ENCODE results near the gene TADA2A.
A peak's percentile ranks its signal among the peaks of the same experiment; 100 is the strongest.

Gene TADA2A

DNA sequence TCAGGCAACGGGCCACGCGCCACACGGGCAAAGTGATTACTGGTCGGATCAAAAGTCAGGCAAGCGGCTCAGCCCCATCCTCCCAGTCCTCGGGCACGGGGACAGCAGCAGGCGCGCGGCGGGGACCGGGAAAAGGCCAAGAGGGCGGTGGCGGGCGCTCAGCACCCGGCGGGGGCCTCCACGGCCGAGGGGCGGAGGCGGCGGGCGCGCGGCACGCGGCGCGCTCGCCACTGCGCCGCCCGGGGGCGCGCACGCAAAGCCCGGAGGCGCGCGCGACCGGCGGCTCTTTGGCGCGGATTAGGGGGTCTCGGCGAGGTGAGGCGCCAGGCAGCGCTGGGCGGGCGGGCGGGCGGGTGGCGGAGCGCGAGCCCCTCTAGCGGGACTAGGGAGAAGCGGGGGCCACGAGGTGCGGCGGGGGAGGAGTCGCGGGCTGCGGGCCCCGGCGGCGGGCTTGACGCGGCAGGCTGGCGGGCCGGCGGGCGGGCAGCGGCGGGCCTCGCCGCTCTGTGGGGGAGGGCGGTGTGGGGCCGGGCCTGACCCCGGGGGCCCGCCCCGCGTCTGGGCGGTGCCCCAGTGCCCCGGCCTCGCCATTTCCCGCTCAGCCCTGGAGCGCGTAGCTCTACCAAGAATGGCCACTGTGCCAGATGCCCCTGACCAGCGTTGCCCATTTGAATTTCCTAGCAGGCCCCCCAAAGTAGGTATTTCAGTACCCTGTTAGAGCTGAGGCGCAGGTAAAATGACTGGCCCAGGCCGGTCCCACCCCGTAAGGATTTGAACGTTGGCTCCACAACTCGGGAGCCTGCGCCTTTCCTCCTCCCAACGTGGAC lies at the start of gene TADA2A, which contains the start of gene ACACA:
TADA2A (plus strand) TSS at position 252 of the 827 bp plus-strand sequence. CDS start 4,480 bp downstream, outside the sequence.
ACACA (minus strand) TSS at position 202 of the 827 bp plus-strand sequence. CDS start 537 bp downstream, outside the sequence.
- DNase-seq = no peak

- DNase-seq = no peak
Measured at GRCh38 chr17:37358098-37358829, 48.4 kb upstream of the TADA2A start.

- no peak for DNase-seq
Measured at GRCh38 chr17:37358830-37359681, 47.6 kb upstream of the TADA2A start.

GRCh38 chr17:37359682-37360188 lies 47.0 kb upstream of the TADA2A start:
- no peak for DNase-seq

GRCh38 chr17:37360632-37361031 lies 46.1 kb upstream of the TADA2A start:
- no peak for DNase-seq

DNA sequence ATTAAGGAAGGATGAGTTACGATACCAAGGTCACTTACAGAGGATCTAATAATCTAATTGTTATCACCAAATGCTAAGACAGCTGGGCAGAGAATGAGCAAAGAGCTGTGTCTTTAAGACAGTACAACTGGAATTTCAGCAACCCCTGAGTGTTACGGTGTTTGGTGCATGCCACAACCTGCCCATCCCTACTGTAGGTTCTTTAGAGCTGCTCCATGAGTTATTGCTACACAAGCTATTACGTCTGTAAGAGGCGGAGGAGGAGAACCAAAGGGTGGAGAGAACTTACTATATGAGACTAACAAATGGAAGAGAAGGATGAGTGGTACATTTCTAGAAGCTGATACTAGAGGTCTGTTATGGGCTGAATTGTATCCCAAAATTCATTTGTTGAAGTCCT lies 45.1 kb upstream of the TADA2A start:
- no peak for DNase-seq

GRCh38 chr17:37365589-37365988 lies 41.1 kb upstream of the TADA2A start:
- DNase-seq = no peak

DNA sequence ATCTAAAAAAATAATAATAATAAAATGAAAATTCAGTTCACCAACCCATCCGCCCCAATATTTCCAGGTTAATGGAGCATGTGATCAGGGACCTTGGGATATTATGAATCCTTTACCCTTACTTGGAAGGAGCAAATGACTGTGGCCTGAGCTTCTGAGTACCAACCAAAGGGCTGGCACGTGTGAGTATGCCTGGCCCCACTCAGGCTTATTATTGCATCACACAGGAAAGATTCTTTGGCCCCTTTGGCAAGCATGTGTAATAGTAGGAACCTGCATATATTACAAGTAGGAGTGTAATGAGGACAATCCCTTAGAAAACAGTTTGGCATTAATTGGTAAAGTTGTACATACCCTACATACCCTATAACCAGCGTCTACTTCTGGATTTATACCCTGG lies 38.1 kb upstream of the TADA2A start:
- DNase-seq = no peak

GRCh38 chr17:37373530-37374159 lies 33.0 kb upstream of the TADA2A start:
- peak; percentile 32 for DNase-seq

DNA sequence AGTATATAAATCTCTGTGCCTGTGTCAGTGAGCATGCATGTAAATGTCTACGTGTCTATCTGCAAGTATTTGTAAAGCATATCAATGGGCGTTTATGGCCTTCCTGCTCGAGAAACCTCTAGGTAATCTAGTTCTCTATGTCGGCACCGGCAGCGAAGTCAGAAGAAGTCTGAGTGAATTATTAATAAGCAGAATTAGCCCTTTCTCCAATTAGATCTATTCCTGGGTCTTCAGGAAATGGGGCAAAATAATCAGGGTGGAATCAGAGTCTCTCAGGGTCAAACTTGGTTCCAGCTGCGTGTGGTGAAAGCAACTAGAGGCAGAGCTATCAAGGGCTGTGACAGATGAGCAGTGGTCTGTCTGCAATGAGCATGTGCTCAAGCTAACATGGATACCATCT lies 31.0 kb upstream of the TADA2A start, which contains the start of gene C17orf78:
C17orf78 (plus strand) TSS at position 280 of the 400 bp plus-strand sequence; CDS start at position 388, 108 bp downstream.
- no peak for DNase-seq

DNA sequence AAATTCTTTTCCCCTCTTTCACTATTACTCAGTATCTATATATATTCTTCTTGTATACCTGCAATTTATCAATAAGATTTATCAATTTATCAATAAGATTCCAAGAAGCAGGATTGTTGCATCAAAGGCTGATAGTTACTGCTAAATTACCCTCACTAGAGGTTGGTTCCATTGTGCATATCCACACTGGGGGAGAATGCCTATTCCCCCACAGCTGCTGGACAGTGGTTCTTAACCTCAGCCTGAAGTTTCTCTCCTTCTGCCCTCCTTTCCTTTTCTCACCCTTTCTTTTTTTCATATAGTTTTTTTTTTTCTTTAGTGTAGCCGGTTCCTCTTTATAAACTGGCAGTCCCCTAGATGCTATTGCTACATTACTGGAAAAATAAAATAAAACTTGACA lies 24.6 kb upstream of the TADA2A start:
- DNase-seq = no peak

DNA sequence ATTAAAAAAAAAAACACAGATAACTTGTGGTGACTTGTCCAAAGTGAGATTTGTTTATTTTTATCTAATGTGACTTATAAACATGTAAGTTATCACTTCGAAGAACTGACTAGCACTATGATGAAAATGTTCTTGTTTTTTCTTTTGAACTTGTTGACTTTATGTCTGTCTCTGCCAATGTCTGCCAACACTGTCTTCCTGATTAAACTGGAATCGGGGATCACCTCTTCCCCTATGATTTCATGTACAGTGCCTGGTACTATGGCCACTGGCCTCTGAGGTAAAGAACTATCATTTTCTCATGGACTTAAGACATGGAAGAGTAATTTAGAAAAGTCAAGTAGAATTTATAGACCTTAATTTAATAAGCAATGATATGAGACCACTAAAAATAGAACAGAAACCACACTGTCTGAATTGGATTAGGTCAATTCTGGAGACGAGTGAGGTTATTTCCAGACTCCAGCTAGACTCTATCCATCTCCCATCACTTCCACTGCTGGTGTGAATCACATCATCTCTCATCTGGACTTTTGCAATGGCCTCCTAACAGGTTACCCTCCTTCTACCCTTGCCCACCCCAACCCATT lies 22.0 kb upstream of the TADA2A start:
- no peak for DNase-seq

DNA sequence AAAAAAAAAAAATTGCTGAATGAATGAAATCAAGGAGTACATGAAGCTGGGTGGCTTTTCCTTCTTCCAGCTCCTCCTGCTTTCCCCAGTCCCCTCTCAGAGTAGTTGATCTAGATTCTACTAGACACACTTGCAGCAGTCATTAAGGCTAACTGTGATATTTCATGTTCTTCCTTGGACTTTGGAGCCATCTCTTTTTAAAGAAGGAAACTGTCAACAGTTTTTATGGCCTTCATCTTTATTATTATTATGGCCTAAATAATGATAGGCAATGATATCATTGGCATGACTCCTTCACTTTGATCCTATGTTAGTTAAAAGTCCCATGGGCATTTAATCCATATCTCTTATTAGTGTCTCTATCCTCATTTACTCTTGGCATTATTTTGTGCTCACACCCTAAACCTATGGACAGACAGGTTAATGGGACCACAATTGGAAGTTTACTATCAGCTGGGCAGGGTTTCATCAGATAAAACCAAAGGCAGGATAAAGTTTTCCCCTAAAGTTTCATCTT lies 21.2 kb upstream of the TADA2A start:
- no peak for DNase-seq

DNA sequence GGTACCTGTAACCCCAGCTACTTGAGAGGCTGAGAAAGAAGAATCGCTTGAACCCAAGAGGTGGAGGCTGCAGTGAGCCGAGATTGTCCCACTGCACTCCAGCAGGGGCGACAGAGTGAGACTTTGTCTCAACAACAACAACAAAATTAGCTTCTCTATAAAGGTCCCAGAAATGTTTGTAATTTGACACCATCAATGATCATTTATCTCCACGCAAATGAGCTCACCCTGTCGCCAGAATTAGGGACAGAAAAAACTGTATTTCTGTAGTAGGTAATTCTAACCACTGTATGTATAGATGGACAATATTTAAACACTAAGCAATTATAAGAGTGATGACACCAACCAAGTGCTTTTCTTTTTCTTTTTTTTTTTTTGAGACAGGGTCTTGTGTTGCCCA lies 20.2 kb upstream of the TADA2A start:
- DNase-seq = no peak

GRCh38 chr17:37388266-37388665 lies 18.4 kb upstream of the TADA2A start:
- no peak for DNase-seq

DNA sequence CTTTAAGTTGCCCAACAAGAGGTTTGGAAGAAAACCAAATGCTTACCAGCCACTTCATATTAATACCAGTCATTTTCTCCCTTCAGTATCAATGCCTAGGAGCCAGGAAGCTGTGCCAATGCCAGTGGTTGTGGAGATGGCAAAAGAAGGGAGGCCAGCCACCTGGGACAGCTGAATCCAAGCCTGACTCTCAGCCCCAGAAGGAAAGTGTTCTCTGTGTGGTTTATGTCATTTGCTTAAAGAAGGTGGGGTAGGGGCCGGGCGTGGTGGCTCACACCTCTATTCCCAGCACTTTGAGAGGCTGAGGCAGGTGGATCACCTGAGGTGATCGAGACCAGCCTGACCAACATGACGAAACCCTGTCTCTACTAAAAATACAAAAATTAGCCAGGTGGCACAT lies 17.5 kb upstream of the TADA2A start:
- DNase-seq = no peak

- no peak for DNase-seq
Measured at GRCh38 chr17:37391146-37391545, 15.5 kb upstream of the TADA2A start.

DNA sequence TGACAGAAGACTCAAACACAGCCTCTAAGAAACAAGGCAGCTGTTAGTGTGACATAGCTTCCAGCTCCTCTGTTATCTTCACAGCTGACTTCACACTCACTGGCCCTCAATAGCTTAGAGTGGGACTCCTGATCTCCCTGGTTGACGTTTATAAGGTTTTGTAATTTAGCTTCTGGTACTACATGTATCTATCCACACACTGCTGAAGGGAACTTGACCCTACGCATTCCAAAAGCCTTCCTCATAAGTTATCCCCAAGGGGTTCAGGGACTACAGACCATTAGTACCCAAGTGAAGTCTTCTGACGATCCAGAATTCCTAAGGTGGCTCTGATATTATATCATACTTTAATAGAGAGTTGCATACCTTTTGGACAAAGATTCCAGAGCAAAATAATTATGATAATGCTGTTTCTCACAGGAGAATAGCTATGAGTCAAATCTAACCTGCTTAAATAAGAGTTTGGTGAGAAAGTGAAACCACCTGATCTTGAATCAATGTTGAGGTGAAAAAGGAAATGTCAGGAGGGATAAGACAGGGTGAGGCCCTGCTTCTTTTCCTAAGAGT lies 14.6 kb upstream of the TADA2A start:
- no peak for DNase-seq

DNA sequence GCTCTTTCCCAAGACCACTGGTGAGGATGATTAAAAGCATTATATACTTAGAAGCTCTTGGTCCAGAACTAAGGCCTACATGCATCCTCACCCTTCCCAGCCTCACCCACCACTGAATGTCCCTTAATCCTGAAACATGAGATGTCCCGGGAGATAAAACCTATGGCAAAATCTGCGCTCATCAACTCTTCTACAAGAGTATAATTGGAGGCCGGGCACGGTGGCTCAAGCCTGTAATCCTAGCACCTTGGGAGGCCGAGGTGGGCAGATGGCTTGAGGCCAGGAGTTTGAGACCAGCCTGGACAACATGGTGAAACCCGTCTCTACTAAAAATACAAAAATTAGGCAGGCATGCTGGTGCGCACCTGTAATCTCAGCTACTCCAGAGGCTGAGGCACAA lies 13.3 kb upstream of the TADA2A start:
- DNase-seq = no peak

DNA sequence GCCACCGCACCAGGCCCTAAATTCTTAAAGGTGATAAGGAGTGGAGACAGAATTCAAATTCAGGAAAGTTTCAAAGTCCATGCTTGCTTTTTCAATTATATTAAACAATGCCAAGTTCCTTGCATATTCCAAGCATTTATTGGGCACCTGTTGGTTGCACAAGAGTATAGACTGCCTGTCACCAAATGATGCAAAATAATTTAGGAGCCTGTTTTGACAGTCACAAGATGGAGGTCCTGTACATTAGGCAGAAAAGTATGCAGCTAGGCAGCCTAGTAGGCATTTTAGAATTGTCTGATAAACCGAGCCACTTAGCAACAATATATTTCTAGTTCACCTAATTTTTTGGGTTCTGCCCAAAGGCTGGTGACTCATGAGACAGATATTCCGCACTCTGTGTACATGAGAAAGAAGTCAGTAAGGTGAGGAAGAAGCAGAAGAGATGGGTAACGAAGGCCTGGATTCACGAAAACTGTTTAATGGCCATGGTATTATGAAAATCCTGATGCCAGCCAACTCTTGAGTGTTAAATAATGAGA lies 7.4 kb upstream of the TADA2A start:
- DNase-seq = no peak

GRCh38 chr17:37400505-37400904 lies 6.2 kb upstream of the TADA2A start:
- no peak for DNase-seq
